HT1080 (cell line): ENCODE results near the gene SDK2. TPM values are rescaled to one million over a fixed set of nuclear protein-coding genes. Genes with fewer than 3 reads are reported as not detected.
"Not testable (repeated sequence)": the region's sequence is repeated elsewhere in the genome, so short reads cannot be mapped to it uniquely, and the experiment has no call there.

ENCODE experiments used
- DNase-seq: peaks from one replicate; pipeline ENCODE4 v3.0.0-alpha.2; 2015; ENCODE audit warnings: low read depth
- total RNA-seq: library from RNA; depleted of rRNA; stranded (reverse); fragments of >200 nt; shearing (Covaris generic); gene quantifications from 2 replicates; pipeline ENCODE4 v1.2.3, GENCODE V29; 2014

The SDK2 gene
- total RNA-seq, 1 experiment from 2014 or later, result 0.39 TPM

- DNase-seq, result no peak
Observed at GRCh38 chr17:73334771-73335513, 309.3 kb downstream of the SDK2 start.

- not testable (repeated sequence) for DNase-seq
Observed at GRCh38 chr17:73333445-73333844, 310.8 kb downstream of the SDK2 start.

DNA sequence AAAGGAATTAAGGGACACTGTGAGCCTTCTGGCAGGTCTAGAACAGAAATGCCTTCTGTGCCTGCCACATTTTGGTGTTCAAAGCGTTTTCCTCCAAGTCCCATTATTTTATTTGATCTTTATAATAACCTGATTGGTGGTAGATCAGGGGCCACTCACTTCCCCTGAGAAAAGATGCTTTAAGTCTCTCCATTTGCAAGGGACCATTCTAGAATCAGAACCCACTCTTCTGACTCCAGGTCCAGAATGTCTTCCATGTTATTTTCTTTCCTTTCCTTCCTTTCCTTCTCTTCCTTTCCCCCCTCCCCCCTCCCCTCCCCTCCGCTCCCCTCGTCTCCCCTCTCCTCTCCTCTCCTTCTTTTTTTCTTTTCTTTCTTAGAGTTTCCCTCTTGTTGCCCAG, 313.2 kb downstream of the SDK2 start:
- DNase-seq, result no peak

DNA sequence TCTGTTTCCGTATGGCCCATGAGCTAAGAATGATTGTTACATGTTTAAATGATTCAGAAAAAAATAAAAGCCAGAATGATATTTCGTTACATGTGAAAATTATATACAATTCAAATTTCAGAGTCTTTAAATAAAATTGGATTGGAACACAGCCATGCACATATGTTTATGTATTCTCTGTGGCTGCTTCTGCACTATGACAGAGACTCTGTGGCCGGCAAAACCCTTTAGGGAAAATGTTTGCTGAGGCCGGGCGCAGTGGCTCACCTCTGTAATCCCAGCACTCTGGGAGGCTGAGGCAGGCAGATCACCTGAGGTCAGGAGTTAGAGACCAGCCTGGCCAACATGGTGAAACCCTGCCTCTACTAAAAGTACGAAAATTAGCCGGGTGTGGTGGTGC, 316.6 kb downstream of the SDK2 start:
- no peak for DNase-seq

GRCh38 chr17:73325527-73325842, 318.8 kb downstream of the SDK2 start:
- DNase-seq, result no peak

DNA sequence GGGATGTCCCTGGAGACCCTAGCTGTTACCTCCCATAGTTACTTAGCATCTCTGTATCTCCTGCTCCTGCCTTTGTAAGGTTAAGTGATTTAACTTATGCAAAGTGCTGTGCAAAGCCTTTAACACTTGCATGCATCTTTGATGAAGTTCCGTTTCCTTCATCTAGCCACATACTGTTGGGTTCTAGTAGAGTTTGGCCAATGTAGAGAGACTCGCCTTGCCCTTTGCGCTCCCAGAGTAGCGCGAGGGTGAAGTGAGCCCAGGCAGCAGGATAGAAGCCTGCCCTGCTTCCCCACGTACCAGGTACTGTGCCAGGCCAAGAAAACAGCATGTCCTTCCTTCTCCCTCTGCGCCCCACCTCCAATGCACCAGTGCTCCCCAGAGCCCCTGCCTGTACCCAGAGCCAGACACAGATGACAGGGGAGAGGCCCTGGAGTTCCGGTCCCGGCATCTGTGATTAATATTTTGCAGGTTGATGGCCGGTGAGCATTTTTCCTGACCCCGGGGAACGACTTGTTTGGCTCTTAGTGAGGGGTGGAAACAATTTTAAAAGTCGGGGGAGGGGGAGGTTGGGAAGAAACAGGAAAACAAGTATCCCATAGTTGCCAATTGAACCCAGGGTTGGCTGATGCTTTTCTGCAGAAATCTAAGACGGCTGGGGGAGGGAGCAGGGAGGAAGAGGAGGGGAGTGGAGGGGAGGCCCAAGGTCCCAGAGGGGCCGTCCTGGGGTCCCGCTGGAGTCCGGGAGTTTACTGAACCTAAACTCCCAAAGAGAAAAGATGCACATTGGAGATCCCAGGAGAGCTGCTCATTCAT, 319.3 kb downstream of the SDK2 start:
- no peak for DNase-seq

- no peak for DNase-seq
Observed at GRCh38 chr17:73324160-73324475, 320.1 kb downstream of the SDK2 start.

GRCh38 chr17:73323409-73324159, 320.7 kb downstream of the SDK2 start:
- DNase-seq, result no peak

DNA sequence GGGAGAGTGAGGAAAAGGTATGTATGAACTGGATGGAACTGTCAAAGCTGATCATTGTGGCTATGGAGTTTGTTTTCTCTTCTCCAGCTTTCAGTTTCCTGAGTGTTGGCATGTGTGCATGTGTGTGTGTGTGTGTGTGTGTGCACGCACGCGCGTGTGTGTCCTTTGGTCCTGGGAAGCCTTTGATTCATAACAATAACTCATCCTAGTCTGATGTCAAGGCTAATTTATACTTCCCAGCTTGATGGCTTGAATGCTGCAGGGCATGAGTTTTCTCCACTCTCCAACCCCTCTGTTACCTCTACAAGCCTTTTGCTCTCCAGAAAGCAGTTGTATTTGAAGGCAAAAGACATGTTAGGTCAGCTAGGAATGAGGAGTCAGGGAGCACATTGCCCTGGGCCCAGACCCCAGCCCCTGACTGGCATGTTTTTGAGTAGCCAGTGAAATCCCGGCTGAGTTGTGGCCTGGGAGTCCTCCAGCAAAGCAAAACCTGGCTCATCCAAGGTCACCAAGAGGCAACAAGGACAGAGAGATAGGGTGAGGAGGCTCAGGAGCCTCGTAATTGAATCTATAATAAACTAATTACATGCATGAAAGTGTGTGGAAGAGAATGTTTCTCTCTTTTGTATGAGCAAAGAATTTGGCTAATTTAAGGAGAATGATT, 323.5 kb downstream of the SDK2 start:
- no peak for DNase-seq

GRCh38 chr17:73319766-73320165, 324.5 kb downstream of the SDK2 start:
- DNase-seq, result no peak

GRCh38 chr17:73318836-73319235, 325.4 kb downstream of the SDK2 start:
- no peak for DNase-seq

DNA sequence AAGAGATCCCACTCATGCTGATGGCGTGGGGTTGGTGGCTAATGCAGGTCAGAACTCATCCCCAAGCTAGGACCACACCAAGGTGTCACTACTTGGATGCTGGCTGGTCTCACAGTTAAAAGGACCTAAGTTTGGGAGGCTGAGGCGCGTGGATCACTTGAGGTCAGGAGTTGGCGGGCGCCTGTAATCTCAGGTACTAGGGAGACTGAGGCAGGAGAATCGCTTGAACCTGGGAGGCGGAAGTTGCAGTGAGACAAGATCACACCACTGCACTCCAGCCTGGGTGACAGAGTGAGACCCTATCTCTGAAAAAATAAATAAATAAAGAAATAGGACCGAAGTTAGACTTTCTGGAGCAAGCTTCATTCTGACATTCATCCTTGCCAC, 325.8 kb downstream of the SDK2 start:
- DNase-seq, result no peak

DNA sequence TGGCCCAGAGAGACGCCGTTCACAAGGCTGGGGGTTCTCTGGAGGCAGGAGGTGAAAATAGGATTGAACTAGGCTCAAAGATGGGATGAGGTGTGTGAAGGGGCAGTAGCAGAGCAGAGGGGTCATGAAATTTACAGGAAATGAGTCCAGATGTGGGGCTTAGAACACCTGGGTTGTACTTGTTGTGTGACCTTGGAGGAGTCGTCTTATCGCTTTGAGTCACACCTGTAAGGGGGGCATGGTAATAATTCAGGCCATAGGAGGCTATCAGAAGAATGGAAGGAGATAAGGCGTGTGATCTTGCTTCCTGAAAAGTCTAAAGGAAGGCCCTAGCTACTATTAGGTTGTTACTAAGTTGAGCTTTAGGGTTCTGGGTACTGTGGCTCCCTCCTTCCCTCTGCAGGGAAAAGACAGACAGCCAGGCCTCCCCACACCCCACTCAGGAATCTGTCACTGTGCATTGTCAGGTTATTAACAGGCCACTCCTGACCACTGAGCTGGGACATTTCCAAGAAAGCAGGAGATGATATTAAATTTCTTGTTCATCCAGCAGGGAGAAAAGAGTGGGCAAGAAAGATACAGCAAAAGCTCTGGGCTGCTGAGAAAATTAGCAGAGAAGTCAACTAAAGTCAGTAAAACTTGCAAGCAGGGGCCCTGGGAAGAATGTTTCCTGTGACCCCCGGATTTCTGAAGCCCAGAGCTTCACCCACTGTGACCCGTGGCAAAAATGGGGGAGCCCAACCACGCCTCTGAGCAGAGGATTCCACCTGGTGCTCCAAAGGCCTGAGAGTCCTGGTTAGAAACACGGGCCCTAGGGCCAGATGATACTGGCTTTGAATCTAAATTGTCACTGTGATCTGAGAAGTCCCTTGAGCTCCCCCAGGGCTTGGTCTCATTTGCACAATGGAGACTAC, 326.5 kb downstream of the SDK2 start:
- DNase-seq, result no peak

DNA sequence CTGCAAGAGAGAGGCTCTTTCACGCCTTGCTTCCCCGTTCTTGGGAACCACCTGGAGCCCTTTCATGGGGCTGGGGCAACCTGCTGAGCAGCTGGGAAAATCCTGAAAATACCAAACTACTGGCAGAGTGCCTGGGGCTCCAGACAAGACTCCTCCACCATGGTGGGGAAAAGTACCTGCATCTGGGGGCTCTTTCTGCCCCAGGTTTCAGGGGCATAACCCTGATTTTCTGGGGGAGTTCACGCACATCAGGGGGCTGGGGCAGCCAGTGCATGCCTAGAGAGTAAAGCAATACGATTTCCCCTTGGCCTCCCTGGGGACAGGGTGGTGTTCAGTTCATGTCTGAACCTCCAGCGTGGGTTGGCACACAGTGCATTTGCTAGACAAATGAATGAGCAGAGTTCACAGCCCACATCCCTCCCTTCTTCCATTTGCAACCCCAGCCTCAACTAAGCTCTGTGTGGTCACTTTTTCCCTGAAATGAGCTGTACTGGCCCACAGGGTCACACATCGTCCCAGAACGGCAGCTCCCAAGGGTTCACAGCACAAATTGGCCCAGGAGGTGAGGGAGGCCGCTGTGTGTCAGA, 327.2 kb downstream of the SDK2 start:
- DNase-seq, result no peak

DNA sequence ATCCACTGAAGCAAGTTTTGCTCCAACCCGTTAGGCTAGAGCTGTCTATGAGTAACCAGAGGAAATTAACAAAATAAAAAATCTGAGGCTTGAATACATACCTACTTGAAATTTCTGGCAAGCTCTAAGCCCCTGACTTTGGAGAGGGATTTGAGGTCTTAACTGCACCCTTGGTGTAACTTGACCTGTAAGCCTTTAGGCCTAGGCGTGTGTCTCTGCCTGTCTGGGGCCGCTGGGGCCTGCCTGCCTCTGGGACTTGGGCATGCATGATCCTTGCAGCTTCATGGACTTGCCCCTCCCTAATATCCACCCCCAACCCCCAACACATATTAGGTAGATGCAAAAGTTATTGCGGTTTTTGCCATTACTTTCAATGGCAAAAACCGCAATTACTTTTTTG, 328.8 kb downstream of the SDK2 start:
- no peak for DNase-seq

- no peak for DNase-seq
Observed at GRCh38 chr17:73313526-73314127, 330.6 kb downstream of the SDK2 start.

DNA sequence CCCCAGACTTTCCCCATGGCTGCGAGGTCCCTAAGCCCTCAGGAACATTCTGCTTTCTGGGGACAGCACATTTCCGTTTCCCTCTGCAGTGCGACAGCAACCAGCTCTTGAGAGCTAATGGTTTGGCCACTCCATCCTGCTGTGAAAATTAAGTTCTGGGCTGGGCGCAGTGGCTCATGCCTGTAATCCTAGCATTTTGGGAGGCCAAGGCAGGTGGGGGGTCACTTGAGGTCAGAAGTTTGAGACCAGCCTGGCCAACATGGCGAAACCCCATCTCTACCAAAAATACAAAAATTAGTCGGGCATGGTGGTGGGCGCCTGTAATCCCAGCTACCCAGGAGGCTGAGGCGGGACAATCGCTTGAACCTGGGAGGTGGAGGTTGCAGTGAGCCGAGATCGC, 331.4 kb downstream of the SDK2 start:
- DNase-seq, result not testable (repeated sequence)

DNA sequence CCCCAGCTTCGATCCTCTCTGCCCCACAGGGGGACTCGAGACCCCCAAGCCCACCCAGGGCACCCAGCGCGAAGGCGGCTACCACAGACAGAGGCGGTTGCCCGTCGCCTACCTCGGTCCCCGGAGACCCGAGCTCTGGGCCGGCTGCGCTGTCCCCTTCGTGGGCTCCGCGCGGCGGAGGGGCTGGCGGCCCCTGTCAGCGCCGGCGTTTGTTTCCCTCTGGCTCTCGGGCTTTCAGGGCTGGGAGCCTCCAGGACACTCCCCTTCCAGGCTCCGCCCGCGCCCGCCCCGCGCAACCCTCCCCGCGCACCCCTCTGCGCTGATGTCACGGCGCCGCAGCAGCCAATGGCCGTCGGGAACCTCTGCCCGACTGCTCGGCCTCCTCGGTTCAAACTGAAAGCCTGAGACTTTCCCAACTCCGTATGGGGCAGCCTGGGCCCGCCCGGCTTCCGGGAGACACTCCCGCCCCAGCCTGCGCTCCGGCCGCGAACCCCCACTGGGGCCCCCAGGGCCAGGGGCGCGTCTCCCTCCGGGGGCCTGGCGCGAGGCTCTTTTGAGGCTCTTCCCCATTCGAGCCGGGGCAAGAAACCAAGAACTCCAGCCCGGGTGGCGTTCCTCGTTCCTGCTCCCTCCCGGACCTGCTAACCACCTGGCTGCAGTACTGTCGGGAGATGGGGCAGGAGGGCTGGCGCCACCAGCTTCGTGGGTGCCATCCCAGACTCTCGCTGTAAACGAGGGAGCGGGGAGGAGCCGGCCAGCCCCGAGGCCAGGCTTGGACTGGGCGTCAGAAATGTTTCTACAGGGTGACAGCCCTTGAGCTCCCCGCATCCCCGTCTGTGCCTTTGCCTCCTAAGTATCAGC, 332.2 kb downstream of the SDK2 start, which contains the start of gene CDC42EP4:
Gene CDC42EP4, minus strand, starts transcription at position 221 of the 861 bp plus-strand sequence. CDS start 25,501 bp downstream, outside the sequence.
- DNase-seq, result peak; percentile 92

DNA sequence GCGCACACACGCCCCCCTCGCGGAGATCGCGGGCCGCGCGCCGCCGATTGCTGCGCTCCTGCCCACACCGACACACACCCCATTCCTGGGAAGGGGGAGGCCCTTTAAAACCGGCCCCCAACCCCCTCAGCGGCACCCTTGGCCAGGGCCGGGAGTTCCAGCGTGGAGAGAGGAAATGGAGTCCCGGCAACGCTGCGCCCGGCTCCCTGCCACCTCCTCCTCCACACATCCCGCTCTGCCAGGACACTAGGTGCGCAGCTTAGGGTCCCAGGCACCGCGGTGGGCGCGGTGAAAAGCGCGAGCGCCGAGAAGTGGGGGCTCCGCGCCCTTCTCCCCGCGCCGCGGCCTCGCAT, 332.8 kb downstream of the SDK2 start:
- no peak for DNase-seq
